Lower leg skin (tissue), 3 donors: ENCODE measurements around the gene NPRL2.

Source experiments
- POLR2A ChIP-seq, 2 donors: fragments of 450-650 bp; IDR thresholded peaks; one replicate each; pipeline ENCODE4 v1.6.1; 2016 to 2017; ENCODE audit warnings: antibody characterized with exemption in 2 of 2, mild to moderate bottlenecking in 1 of 2, moderate library complexity in 1 of 2
- TF ChIP-seq, protein P1 (sequence below), 3 donors: fragments of 450-650 bp; IDR thresholded peaks; one replicate each; pipeline ENCODE4 v1.5.1; 2016; ENCODE audit warnings: antibody characterized with exemption in 3 of 3, mild to moderate bottlenecking in 3 of 3, moderate library complexity in 2 of 3

DNA sequence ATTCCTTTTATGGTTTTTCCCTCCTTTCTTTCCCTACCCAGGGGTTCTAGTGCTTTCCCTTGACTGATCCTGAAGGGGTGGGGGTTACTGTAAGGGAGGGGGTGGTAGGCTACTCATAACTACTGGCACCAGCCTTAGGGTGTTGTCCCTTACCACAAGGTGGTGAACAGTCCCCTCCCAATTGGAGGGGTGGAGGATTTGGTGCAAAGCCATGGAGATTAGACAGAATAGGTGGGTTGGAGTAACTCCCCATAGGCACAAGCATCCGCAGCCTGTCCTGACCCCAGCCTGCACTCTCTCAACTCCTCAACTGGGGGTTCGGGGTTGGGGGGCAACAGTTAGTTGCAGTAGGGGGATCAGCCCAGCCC lies 25.5 kb downstream of the NPRL2 start:
- TF ChIP-seq, protein P1, sequence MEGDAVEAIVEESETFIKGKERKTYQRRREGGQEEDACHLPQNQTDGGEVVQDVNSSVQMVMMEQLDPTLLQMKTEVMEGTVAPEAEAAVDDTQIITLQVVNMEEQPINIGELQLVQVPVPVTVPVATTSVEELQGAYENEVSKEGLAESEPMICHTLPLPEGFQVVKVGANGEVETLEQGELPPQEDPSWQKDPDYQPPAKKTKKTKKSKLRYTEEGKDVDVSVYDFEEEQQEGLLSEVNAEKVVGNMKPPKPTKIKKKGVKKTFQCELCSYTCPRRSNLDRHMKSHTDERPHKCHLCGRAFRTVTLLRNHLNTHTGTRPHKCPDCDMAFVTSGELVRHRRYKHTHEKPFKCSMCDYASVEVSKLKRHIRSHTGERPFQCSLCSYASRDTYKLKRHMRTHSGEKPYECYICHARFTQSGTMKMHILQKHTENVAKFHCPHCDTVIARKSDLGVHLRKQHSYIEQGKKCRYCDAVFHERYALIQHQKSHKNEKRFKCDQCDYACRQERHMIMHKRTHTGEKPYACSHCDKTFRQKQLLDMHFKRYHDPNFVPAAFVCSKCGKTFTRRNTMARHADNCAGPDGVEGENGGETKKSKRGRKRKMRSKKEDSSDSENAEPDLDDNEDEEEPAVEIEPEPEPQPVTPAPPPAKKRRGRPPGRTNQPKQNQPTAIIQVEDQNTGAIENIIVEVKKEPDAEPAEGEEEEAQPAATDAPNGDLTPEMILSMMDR (IDR thresholded peaks at IDR 0.05), result no peak
- TF ChIP-seq POLR2A (IDR thresholded peaks at IDR 0.05), result no peak
